Uterus (tissue), 4 donors: ENCODE results near the gene MRE11. TPM values are rescaled to one million over a fixed set of nuclear protein-coding genes. Genes with fewer than 3 reads are reported as not detected.

Experiments used
- DNase-seq, 2 donors: peaks; one replicate each; pipeline ENCODE4 v3.0.0-alpha.2; 2019 to 2020
- H3K27ac ChIP-seq, 2 donors: fragments of 200-600 bp; sonication (generic); 1 replicate in 1 of 2; 2 replicates in 1 of 2; pipeline ENCODE4 v1.5.1; 2016 to 2018
- H3K27me3 ChIP-seq, 2 donors: fragments of 200-600 bp; sonication (generic); one replicate each; pipeline ENCODE4 v1.5.1; 2018 to 2019; ENCODE audit warnings: control low read depth in 1 of 2
- H3K36me3 ChIP-seq, 2 donors: fragments of 200-600 bp; sonication (generic); one replicate each; pipeline ENCODE4 v1.5.1; 2019; ENCODE audit warnings: control low read depth in 1 of 2
- H3K4me1 ChIP-seq, 2 donors: fragments of 200-600 bp; sonication (generic); one replicate each; pipeline ENCODE4 v1.5.1; 2018 to 2019; ENCODE audit warnings: control low read depth in 1 of 2
- H3K4me3 ChIP-seq, 2 donors: fragments of 200-600 bp; sonication (generic); 1 replicate in 1 of 2; 2 replicates in 1 of 2; pipeline ENCODE4 v1.5.1; 2018 to 2019; ENCODE audit warnings: mild to moderate bottlenecking in 1 of 2
- H3K9me3 ChIP-seq, 2 donors: fragments of 200-600 bp; sonication (generic); one replicate each; pipeline ENCODE4 v1.5.1; 2019; ENCODE audit warnings: control low read depth in 1 of 2
- POLR2A ChIP-seq, 2 donors: fragments of 450-650 bp; IDR thresholded peaks; one replicate each; pipeline ENCODE4 v1.6.1; 2016; ENCODE audit warnings: antibody characterized with exemption in 2 of 2, mild to moderate bottlenecking in 1 of 2, moderate library complexity in 1 of 2
- intact Hi-C: fragments of 100-400 bp; cut with DNase I; formaldehyde crosslinking; loops from one replicate; pipeline ENCODE4 v1.15.1; 2023; ENCODE audit warnings: low total_unique reads
- total RNA-seq, 4 donors: library from RNA; depleted of rRNA in 3 of 4; stranded (reverse); fragments of >200 nt in 3 of 4; gene quantifications; one replicate each; pipeline versions ENCODE4 v1.1.0 to v1.2.4, GENCODE V29; 2014 to 2023
- TF ChIP-seq, protein P1 (sequence below), 4 experiments: fragments of 200-600 bp in 2 of 4; fragments of 450-650 bp in 2 of 4; sonication (generic) in 2 of 4; IDR thresholded peaks; one replicate each; pipeline ENCODE4 v1.5.1; 2016 to 2019; ENCODE audit warnings: antibody characterized with exemption in 4 of 4, mild to moderate bottlenecking in 2 of 4, moderate library complexity in 1 of 4
- donor health status: DM: yes; HTN: yes; CAD: no.

The MRE11 gene
- total RNA-seq, 4 donors from 2014 or later: 5.9 to 45.8 (median 16.9) TPM

DNA sequence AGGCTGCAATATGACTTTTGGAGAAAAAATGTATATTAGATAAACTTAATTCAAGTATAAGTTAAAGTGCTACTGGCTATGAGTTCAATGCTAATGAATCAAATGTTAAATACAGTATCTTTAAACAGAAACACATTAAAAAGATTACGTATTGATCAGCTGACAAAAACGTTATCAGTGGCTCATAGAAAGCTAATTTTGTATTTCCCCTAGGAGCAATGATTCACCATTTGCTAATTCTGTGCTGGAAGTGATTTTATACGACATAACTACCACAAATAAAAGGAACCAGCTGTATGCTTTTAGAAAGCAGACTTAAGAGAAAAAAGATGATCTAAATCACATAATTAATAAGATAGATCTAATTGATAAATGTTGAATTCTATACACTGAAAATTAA, 43.6 kb downstream of the MRE11 start:
- TF ChIP-seq POLR2A (IDR thresholded peaks at IDR 0.05): no peak
- TF ChIP-seq, protein P1, sequence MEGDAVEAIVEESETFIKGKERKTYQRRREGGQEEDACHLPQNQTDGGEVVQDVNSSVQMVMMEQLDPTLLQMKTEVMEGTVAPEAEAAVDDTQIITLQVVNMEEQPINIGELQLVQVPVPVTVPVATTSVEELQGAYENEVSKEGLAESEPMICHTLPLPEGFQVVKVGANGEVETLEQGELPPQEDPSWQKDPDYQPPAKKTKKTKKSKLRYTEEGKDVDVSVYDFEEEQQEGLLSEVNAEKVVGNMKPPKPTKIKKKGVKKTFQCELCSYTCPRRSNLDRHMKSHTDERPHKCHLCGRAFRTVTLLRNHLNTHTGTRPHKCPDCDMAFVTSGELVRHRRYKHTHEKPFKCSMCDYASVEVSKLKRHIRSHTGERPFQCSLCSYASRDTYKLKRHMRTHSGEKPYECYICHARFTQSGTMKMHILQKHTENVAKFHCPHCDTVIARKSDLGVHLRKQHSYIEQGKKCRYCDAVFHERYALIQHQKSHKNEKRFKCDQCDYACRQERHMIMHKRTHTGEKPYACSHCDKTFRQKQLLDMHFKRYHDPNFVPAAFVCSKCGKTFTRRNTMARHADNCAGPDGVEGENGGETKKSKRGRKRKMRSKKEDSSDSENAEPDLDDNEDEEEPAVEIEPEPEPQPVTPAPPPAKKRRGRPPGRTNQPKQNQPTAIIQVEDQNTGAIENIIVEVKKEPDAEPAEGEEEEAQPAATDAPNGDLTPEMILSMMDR (IDR thresholded peaks at IDR 0.05): no peak
- Histone ChIP-seq H3K4me1 (no peaks in the 10 kb centered on the region), H3K9me3 (no peaks in the 10 kb centered on the region), H3K4me3 (no peak overlapping the region), H3K27me3 (no peaks in the 10 kb centered on the region), H3K27ac (no peak overlapping the region), H3K36me3 (no peaks in the 10 kb centered on the region)
- DNase-seq: no peak
- intact Hi-C loops: no loop called here

DNA sequence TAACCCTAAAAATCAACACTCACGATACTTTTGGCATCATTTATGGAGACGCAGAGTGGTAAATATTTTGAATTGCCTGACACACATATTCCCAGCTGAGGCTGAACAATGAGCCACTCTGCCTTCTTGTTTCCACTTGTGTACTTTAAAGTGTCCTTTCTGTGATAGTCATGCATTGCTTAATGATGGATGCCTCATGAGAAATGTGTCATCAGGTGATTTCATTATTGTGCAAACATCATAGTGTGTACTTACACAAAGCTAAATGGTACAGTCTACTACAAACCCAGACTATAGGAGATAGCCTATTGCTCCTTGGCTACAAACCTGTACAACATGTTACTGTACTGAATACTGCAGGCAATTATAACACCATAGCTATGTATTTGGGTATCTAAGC, 44.2 kb downstream of the MRE11 start:
- H3K27ac ChIP-seq: no peak overlapping the region
- intact Hi-C loops: no loop called here
- H3K27me3 ChIP-seq: no peaks in the 10 kb centered on the region
- no peaks in the 10 kb centered on the region for H3K9me3 ChIP-seq
- no peak for DNase-seq
- no peaks in the 10 kb centered on the region for H3K4me1 ChIP-seq
- no peak for TF ChIP-seq POLR2A (IDR thresholded peaks at IDR 0.05)
- TF ChIP-seq, protein P1 (IDR thresholded peaks at IDR 0.05): no peak
- H3K4me3 ChIP-seq: no peak overlapping the region
- no peaks in the 10 kb centered on the region for H3K36me3 ChIP-seq

DNA sequence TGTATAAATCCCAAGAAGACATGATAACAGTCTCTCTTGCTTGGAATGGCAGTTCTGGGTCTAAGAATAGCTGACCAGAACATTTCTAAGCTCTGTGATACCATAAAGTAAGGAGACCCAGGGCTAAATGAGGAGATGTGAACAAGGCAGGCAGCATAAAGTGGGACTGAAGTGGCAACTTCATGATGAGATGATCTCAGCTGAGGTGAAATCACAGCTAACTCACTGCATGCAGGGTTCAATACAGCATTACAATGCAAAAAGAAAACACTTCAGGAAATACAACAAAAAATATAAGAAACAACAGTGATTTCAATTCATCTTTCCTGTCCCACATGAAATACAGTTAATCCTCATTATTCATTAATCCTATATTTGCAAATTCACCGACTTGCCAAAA, 44.6 kb downstream of the MRE11 start:
- Histone ChIP-seq H3K27ac (no peak overlapping the region), H3K9me3 (no peaks in the 10 kb centered on the region), H3K27me3 (no peaks in the 10 kb centered on the region), H3K36me3 (no peaks in the 10 kb centered on the region), H3K4me1 (no peaks in the 10 kb centered on the region), H3K4me3 (no peak overlapping the region)
- no peak for TF ChIP-seq POLR2A (IDR thresholded peaks at IDR 0.05)
- TF ChIP-seq, protein P1 (IDR thresholded peaks at IDR 0.05): no peak
- DNase-seq: no peak
- intact Hi-C loops: no loop called here

DNA sequence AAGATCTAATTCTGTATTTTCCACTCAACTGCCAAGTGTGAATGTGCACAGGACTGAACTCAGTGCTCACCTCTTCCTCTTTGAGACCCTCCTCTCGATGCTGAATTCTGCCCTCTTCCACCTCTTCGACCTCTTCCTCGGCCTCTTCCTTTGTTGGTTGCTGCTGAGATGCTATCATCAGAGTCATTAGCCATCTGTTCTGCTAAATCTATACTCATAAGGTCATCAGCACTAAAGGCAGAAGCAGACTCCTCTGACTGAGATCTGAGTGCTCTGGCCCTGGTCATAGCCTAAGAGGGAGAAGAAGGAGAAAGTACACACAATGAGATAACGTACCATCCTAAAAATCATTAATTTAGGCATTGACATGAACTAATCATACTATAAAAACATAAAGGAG, 46.5 kb downstream of the MRE11 start:
- Histone ChIP-seq H3K4me3 (no peak overlapping the region), H3K27me3 (no peaks in the 10 kb centered on the region), H3K36me3 (no peaks in the 10 kb centered on the region), H3K4me1 (no peaks in the 10 kb centered on the region), H3K9me3 (no peaks in the 10 kb centered on the region), H3K27ac (no peak overlapping the region)
- no peak for DNase-seq
- intact Hi-C loops: no loop called here
- TF ChIP-seq, protein P1 (IDR thresholded peaks at IDR 0.05): no peak
- no peak for TF ChIP-seq POLR2A (IDR thresholded peaks at IDR 0.05)

DNA sequence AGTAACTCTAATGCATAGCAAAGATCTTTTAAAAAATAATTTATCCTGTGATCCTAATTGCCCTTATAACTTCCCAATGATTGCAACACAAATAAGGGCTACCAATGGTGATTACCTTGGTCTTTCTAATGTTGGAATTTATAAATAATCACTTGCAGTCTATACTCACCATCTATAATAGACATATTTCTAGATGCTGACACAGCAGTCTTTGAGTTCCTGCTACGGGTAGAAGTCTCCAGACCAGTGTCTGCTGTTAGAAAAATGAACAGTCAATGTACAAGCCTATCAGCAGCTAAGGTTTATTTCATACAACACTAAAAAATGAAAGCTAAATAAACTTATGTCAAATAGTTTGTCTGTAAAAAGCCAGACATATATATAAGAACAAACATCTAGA, 48.0 kb downstream of the MRE11 start:
- DNase-seq: no peak
- Histone ChIP-seq H3K27me3 (no peaks in the 10 kb centered on the region), H3K4me1 (no peaks in the 10 kb centered on the region), H3K36me3 (no peaks in the 10 kb centered on the region), H3K27ac (no peak overlapping the region), H3K4me3 (no peak overlapping the region), H3K9me3 (no peaks in the 10 kb centered on the region)
- intact Hi-C loops: no loop called here
- TF ChIP-seq, protein P1 (IDR thresholded peaks at IDR 0.05): no peak
- no peak for TF ChIP-seq POLR2A (IDR thresholded peaks at IDR 0.05)
